MG63 (cell line): ENCODE results near the gene RASAL1. TPM values are rescaled to one million over a fixed set of nuclear protein-coding genes. Genes with fewer than 3 reads are reported as not detected.

Experiments
- DNase-seq: peaks from one replicate; pipeline ENCODE4 v3.0.0-alpha.2; 2020
- H3K27me3 ChIP-seq: fragments of 250-450 bp; sonication (Bioruptor Pico); 2 replicates; pipeline ENCODE4 v1.5.1; 2020; ENCODE audit warnings: mild to moderate bottlenecking, moderate library complexity
- H3K36me3 ChIP-seq: fragments of 250-450 bp; sonication (Bioruptor Pico); 2 replicates; pipeline ENCODE4 v1.5.1; 2020; ENCODE audit warnings: mild to moderate bottlenecking, moderate library complexity
- H3K4me3 ChIP-seq: fragments of 250-450 bp; sonication (Bioruptor Pico); 2 replicates; pipeline ENCODE4 v1.5.1; 2020; ENCODE audit warnings: mild to moderate bottlenecking, moderate library complexity
- H3K9me3 ChIP-seq: fragments of 250-450 bp; sonication (Bioruptor Pico); 2 replicates; pipeline ENCODE4 v1.5.1; 2020; ENCODE audit warnings: mild to moderate bottlenecking, moderate library complexity
- total RNA-seq: library from RNA; depleted of rRNA; stranded (reverse); fragments of >200 nt; shearing (Covaris generic); gene quantifications from 2 replicates; pipeline ENCODE4 v1.2.3, GENCODE V29; 2014; ENCODE audit warnings: low replicate concordance; rRNA removed

Gene RASAL1
- total RNA-seq, 1 experiment from 2014 or later = not detected

- H3K36me3 ChIP-seq = no peaks in the 10 kb centered on the region
- peaks cover 10% of the 10 kb centered on the region; the same call in 1 of the 2 replicates for H3K27me3 ChIP-seq
- no peak overlapping the region for H3K4me3 ChIP-seq
- H3K9me3 ChIP-seq = no peaks in the 10 kb centered on the region
- peak; percentile 12 for DNase-seq
Measured at GRCh38 chr12:113049976-113050742, 85.4 kb downstream of the RASAL1 start.

Other genes with a start within 250 kb of the RASAL1 start
- gene OAS1, start 228.8 kb downstream of the RASAL1 start, total RNA-seq = 7.8 and 10.3 TPM in 2 replicates
- 8.6 and 12.5 TPM in 2 replicates for gene OAS3, start 197.3 kb downstream of the RASAL1 start, total RNA-seq
- 6.0 and 22.3 TPM in 2 replicates for gene OAS2, start 157.2 kb downstream of the RASAL1 start, total RNA-seq
- not detected in 2 replicates for gene DTX1, start 79.0 kb downstream of the RASAL1 start, total RNA-seq
- not detected in 2 replicates for gene CFAP73, start 14.0 kb upstream of the RASAL1 start, total RNA-seq
- gene DDX54, start 49.7 kb upstream of the RASAL1 start, total RNA-seq = 80.5 and 82.0 TPM in 2 replicates
- gene RITA1, start 50.0 kb upstream of the RASAL1 start, total RNA-seq = 34.4 and 38.6 TPM in 2 replicates
- gene TPCN1, start 85.7 kb upstream of the RASAL1 start, total RNA-seq = 3.9 and 5.4 TPM in 2 replicates
- 8.7 and 11.6 TPM in 2 replicates for gene SLC8B1, start 199.3 kb upstream of the RASAL1 start, total RNA-seq
- gene PLBD2, start 222.8 kb upstream of the RASAL1 start, total RNA-seq = 5.2 and 6.8 TPM in 2 replicates